GM18951 (cell line): ENCODE results near the gene SLC25A1.

ENCODE experiments used
- POLR2A ChIP-seq: IDR thresholded peaks from 4 replicates; pipeline ENCODE4 v1.6.1; 2011; ENCODE audit warnings: mild to moderate bottlenecking; ENCODE audit not compliant: insufficient read length, insufficient read depth; ENCODE audit errors: extremely low read depth
- in situ Hi-C: fragments of 300-500 bp; cut with MboI; formaldehyde crosslinking; loops from one replicate; pipeline ENCODE4 v1.12.0; 2022; ENCODE audit warnings: low sequenced_read_pairs, mixed read lengths, inconsistent platforms; ENCODE audit not compliant: unreplicated experiment

The SLC25A1 gene

GRCh38 chr22:19152942-19153883, 25.3 kb downstream of the SLC25A1 start:
- TF ChIP-seq POLR2A, result no peak
- in situ Hi-C loops, result no loop called here

GRCh38 chr22:19151329-19152191, 27.0 kb downstream of the SLC25A1 start:
- in situ Hi-C loops, result no loop called here

DNA sequence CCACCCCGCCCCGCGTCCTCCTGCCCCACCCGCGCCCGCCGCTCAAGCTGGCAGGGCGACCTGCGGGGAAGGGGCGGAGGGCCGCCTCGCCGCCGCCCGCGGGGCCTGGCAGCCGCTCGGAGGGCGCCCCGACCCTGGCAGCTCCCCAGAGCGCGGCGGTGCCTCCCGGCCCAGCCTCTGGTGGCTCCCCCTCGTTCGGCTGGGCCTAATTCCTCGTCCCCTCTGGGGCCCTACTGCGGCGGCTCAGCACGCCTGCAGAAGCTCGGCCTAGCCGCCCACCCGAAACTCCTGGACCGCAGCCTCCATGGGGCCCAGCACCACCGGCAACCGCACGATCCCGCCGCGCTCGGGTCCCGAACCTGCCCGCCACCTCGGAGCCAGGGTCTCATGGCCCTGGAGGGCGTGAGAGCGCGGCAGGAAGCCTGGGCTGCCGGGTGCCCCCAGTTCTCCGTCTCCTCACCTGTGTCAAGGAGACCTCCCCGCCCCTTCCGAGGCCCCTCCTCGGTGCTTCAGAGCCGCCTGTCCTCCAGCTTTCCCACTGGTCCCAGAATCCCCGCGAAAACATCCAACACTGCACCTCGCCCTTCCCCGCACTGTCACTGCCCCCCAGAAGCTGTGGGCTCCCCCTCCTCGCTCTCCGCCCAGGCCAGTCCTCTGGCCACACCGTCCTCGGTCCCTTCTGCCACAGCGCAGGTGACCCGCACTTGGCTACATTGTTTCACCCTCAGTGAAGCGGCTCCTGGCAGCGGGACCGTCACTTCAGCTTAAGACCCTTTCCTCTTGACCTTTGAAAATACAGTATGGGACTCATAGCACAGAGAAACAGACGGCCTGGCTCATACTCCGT, 27.8 kb downstream of the SLC25A1 start:
- no peak for TF ChIP-seq POLR2A
- in situ Hi-C loops, result no loop called here

More at GRCh38 chr22:19151329-19152191, 27.0 kb downstream of the SLC25A1 start:
- TF ChIP-seq POLR2A, result no peak

DNA sequence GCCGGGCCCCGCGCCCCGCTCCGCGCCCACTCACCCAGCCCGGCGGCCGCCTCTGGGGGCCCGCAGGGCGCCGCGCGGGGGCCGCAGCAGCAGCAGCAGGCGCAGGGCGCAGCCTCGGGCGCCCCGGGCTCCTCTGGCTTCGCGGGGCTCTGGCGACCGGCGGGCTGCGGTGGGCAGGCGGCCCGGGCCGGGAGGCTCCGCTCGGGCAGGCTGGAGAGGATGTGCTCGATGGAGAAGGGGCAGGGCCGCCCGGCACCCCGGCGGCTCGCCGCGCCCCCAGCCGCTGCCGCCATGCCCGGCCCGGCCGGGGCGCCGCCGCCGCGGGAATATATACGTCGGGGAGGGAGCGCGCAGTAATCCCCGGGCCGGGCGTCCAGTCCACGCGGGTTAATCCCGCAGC, 28.5 kb downstream of the SLC25A1 start, which contains the start of gene GSC2:
GSC2 (minus strand) TSS at position 302 of the 400 bp plus-strand sequence; CDS start at position 293, 9 bp downstream.
- no peak for TF ChIP-seq POLR2A

GRCh38 chr22:19149047-19149883, 29.3 kb downstream of the SLC25A1 start:
- in situ Hi-C loops, result no loop called here
- TF ChIP-seq POLR2A, result no peak

More for the DNA sequence above, 28.5 kb downstream of the SLC25A1 start, which contains the start of gene GSC2:
- in situ Hi-C loops, result no loop called here

DNA sequence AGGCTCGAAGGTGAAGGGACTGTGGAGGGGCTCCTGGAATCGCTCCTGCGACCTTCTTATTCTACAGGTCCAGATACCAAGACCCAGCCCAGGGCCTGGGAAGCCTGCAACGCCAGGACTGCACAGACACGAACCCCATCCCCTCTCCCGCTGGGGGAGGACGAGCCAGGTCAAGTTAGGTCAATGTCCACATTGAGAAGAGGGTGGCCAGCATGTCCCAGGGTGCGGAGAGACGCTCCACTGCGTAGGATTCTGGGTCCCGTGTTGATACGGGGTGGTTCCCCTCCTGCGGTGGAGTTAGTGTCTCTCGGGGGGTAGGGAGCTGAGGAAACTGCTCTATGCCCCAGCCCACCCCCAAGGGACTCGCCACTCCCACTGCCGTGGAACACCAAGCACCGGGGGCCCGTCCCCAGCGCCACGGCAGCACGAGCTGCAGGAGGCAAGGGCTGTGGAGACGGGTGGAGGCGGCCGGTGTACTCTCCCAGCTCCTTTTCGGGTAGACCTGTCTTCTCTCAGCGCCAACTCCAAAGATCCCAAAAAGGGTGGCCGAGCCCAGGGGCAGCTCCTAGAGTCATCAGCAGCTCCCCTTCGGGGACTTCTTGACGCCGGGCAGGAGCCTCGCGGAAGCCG, 30.0 kb downstream of the SLC25A1 start:
- TF ChIP-seq POLR2A, result no peak
- in situ Hi-C loops, result no loop called here

GRCh38 chr22:19147195-19147780, 31.2 kb downstream of the SLC25A1 start:
- in situ Hi-C loops, result no loop called here
- TF ChIP-seq POLR2A, result no peak

DNA sequence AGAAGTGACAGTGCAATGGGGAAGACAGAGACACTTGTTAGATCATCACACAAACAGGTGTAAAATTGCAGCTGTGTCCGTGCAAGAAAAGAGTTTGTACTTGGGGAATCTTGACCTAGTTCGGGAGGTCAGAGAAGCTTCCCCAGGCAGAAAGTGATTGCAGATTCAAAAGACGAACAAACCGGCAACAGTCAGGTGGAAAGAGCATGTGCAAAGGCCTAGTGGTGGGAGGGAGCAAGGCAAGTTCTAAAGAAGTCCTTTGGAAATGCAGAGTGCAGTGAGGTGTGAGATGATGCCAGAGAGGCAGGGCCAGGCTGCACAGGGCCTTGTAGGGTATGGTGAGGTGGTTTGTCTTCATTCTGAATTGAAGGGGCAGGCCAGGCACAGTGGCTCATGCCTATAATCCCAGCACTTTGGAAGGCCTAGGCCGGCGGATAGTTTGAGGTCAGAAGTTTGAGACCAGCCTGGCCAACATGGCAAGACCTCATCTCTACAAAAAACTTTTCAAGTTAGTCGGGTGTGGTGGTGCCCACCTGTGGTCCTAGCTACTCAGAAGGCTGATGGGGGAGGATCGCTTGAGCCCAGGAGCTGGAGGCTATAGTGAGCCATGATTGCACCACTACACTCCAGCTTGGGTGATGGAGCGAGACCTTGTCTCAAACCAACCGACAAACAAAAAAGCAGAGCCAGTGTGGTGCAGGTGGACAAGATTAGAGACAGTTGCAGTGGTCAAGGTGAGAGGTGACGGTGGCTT, 32.1 kb downstream of the SLC25A1 start:
- no peak for TF ChIP-seq POLR2A
- in situ Hi-C loops, result no loop called here

DNA sequence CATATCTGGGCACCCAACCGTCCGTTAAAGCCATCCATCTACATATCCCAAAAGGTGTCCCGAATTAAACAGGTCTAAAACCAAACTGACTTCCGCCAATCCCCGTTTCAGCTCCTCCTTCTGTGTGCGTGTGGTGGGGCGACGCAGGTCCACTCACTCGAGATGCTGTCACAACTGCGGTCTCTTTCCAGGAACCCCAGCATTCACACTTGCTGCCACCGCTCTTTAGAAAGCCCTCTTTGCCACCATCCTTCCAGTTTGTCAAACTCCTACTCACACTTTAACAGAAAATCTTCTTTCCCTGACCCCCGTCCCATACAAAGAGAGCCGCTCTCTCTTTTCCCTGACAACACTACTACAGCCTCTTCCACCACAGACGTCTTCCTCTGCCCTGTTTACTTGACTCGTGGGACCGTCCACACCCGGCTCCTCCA, 34.6 kb downstream of the SLC25A1 start:
- in situ Hi-C loops, result no loop called here
- TF ChIP-seq POLR2A, result no peak

DNA sequence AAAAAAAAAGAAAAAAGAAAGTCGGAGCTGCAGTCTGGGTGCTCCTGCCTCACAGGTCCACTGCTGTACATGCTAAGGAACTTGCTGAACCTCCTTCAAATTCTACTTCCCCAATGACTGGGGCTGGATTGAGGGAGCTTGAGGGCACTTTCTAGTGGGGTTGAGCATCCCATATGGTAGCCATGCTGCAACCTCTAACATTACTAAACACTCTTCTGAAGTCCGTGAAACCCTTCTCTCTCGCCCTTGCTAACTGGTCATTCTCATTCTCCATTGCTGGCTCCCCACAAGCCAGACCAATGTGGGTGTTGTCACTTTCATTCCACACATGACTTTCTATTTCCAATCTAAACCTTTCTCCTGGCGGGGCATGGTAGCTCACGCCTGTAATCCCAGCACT, 35.3 kb downstream of the SLC25A1 start:
- no peak for TF ChIP-seq POLR2A
- in situ Hi-C loops, result no loop called here
